ENCODE data around the gene NFKBIE.
A peak's percentile ranks its signal among the peaks of the same experiment; 100 is the strongest.

- TF ChIP-seq, protein P1, sequence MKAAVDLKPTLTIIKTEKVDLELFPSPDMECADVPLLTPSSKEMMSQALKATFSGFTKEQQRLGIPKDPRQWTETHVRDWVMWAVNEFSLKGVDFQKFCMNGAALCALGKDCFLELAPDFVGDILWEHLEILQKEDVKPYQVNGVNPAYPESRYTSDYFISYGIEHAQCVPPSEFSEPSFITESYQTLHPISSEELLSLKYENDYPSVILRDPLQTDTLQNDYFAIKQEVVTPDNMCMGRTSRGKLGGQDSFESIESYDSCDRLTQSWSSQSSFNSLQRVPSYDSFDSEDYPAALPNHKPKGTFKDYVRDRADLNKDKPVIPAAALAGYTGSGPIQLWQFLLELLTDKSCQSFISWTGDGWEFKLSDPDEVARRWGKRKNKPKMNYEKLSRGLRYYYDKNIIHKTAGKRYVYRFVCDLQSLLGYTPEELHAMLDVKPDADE (conservative IDR thresholded peaks at IDR 0.05; ENCODE audit: control insufficient read depth, low read depth, low read length) = no peak
- TF ChIP-seq CTCF (IDR thresholded peaks at IDR 0.05 in 2 of 3, conservative IDR thresholded peaks at IDR 0.05 in 1 of 3; ENCODE audit: insufficient read depth in 2 of 3, low read depth in 1 of 3, low read length in 3 of 3) (no peak), ATF7 (IDR thresholded peaks at IDR 0.05) (no peak; the same call in 1 of the 2 replicates), TAF1 (IDR thresholded peaks at IDR 0.05; ENCODE audit: control insufficient read depth, extremely low read depth, insufficient read depth, low read length, severe bottlenecking) (no peak), BHLHE40 (IDR thresholded peaks at IDR 0.05; ENCODE audit: low read length) (no peak), GTF2E2 (tag; IDR thresholded peaks at IDR 0.05) (no peak), U2AF1 (optimal IDR thresholded peaks at IDR 0.05; ENCODE audit: low read depth, low read length) (no peak), MAFK (IDR thresholded peaks at IDR 0.05; ENCODE audit: low read length) (no peak), NFE2 (IDR thresholded peaks at IDR 0.05; ENCODE audit: low read depth) (no peak), ZNF668 (CRISPR knock-in tag; IDR thresholded peaks at IDR 0.05) (no peak), NR3C1 (CRISPR knock-in tag; IDR thresholded peaks at IDR 0.05) (no peak), POLR2A (conservative IDR thresholded peaks at IDR 0.05) (peak; percentile 24; the same call in 1 of the 2 replicates), TAF7 (tag; IDR thresholded peaks at IDR 0.05) (no peak)
- TF ChIP-seq, protein P2, sequence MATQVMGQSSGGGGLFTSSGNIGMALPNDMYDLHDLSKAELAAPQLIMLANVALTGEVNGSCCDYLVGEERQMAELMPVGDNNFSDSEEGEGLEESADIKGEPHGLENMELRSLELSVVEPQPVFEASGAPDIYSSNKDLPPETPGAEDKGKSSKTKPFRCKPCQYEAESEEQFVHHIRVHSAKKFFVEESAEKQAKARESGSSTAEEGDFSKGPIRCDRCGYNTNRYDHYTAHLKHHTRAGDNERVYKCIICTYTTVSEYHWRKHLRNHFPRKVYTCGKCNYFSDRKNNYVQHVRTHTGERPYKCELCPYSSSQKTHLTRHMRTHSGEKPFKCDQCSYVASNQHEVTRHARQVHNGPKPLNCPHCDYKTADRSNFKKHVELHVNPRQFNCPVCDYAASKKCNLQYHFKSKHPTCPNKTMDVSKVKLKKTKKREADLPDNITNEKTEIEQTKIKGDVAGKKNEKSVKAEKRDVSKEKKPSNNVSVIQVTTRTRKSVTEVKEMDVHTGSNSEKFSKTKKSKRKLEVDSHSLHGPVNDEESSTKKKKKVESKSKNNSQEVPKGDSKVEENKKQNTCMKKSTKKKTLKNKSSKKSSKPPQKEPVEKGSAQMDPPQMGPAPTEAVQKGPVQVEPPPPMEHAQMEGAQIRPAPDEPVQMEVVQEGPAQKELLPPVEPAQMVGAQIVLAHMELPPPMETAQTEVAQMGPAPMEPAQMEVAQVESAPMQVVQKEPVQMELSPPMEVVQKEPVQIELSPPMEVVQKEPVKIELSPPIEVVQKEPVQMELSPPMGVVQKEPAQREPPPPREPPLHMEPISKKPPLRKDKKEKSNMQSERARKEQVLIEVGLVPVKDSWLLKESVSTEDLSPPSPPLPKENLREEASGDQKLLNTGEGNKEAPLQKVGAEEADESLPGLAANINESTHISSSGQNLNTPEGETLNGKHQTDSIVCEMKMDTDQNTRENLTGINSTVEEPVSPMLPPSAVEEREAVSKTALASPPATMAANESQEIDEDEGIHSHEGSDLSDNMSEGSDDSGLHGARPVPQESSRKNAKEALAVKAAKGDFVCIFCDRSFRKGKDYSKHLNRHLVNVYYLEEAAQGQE (IDR thresholded peaks at IDR 0.05; ENCODE audit: borderline replicate concordance) = no peak
- TF ChIP-seq, protein P2 (CRISPR knock-in tag; IDR thresholded peaks at IDR 0.05; ENCODE audit: low read depth) = no peak
These were observed 14.6 kb downstream of the NFKBIE start for GRCh38 chr6:44250718-44251123.
